HG03571 (cell line): ENCODE results near the gene ELAVL2.

Experiments
- ATAC-seq: cut with Tn5 transposase; IDR thresholded peaks from one replicate; pipeline ENCODE4 v1.9.1; 2021; ENCODE audit not compliant: unreplicated experiment

The ELAVL2 gene

GRCh38 chr9:23821375-23822181 lies 4.5 kb downstream of the ELAVL2 start:
- ATAC-seq = no peak

- ATAC-seq = no peak
Measured at GRCh38 chr9:23820451-23821374, 5.3 kb downstream of the ELAVL2 start.

- ATAC-seq = no peak
Measured at GRCh38 chr9:23819403-23819802, 6.6 kb downstream of the ELAVL2 start.

- ATAC-seq = no peak
Measured at GRCh38 chr9:23814243-23814642, 11.8 kb downstream of the ELAVL2 start.

- ATAC-seq = no peak
Measured at GRCh38 chr9:23812673-23813072, 13.4 kb downstream of the ELAVL2 start.

- no peak for ATAC-seq
Measured at GRCh38 chr9:23811633-23812032, 14.4 kb downstream of the ELAVL2 start.

- ATAC-seq = no peak
Measured at GRCh38 chr9:23803216-23803615, 22.8 kb downstream of the ELAVL2 start.

GRCh38 chr9:23801523-23801922 lies 24.5 kb downstream of the ELAVL2 start:
- ATAC-seq = no peak

- ATAC-seq = no peak
Measured at GRCh38 chr9:23799521-23799920, 26.5 kb downstream of the ELAVL2 start.

- no peak for ATAC-seq
Measured at GRCh38 chr9:23798325-23798724, 27.7 kb downstream of the ELAVL2 start.

GRCh38 chr9:23796209-23796608 lies 29.8 kb downstream of the ELAVL2 start:
- ATAC-seq = no peak

GRCh38 chr9:23790351-23791260 lies 35.4 kb downstream of the ELAVL2 start:
- ATAC-seq = no peak

GRCh38 chr9:23789529-23790254 lies 36.3 kb downstream of the ELAVL2 start:
- no peak for ATAC-seq

GRCh38 chr9:23784962-23785361 lies 41.1 kb downstream of the ELAVL2 start:
- no peak for ATAC-seq

- ATAC-seq = no peak
Measured at GRCh38 chr9:23783509-23783908, 42.5 kb downstream of the ELAVL2 start.

GRCh38 chr9:23779220-23779619 lies 46.8 kb downstream of the ELAVL2 start:
- no peak for ATAC-seq

GRCh38 chr9:23777328-23777727 lies 48.7 kb downstream of the ELAVL2 start:
- ATAC-seq = no peak

- ATAC-seq = no peak
Measured at GRCh38 chr9:23775549-23775948, 50.5 kb downstream of the ELAVL2 start.

GRCh38 chr9:23774266-23774665 lies 51.8 kb downstream of the ELAVL2 start:
- no peak for ATAC-seq

- ATAC-seq = no peak
Measured at GRCh38 chr9:23772385-23772783, 53.7 kb downstream of the ELAVL2 start.
